GM12874 (cell line): ENCODE data around the gene ETFA.

Experiments
- CTCF ChIP-seq: IDR thresholded peaks from 2 replicates; pipeline ENCODE4 v1.5.1; 2011; ENCODE audit warnings: low read depth, mild to moderate bottlenecking, control low read depth, low read length, moderate library complexity; ENCODE audit not compliant: insufficient read depth

The ETFA gene

GRCh38 chr15:76343313-76343996 is 32.2 kb upstream of the ETFA start:
- no peak for TF ChIP-seq CTCF

- TF ChIP-seq CTCF: no peak
Measured at GRCh38 chr15:76342382-76343201, 31.3 kb upstream of the ETFA start.

GRCh38 chr15:76342058-76342381 is 30.8 kb upstream of the ETFA start:
- TF ChIP-seq CTCF: no peak

- TF ChIP-seq CTCF: no peak
Measured at GRCh38 chr15:76341366-76342057, 30.2 kb upstream of the ETFA start.

GRCh38 chr15:76340803-76341365 is 29.6 kb upstream of the ETFA start:
- peak; percentile 54 for TF ChIP-seq CTCF

GRCh38 chr15:76340198-76340802 is 29.0 kb upstream of the ETFA start:
- no peak for TF ChIP-seq CTCF
